Activated CD8-positive, alpha-beta memory T cell treated with anti-CD3 and anti-CD28 coated beads for 48 hours (primary cell): ENCODE results near the gene MED12L.

Experiments
- DNase-seq, 3 experiments: peaks; one replicate each; pipeline ENCODE4 v3.0.0-alpha.2; 2020; ENCODE audit warnings: low read depth in 2 of 3, low spot score in 2 of 3

Gene MED12L

GRCh38 chr3:151133917-151134450 is 48.5 kb downstream of the MED12L start:
- no peak for DNase-seq

DNA sequence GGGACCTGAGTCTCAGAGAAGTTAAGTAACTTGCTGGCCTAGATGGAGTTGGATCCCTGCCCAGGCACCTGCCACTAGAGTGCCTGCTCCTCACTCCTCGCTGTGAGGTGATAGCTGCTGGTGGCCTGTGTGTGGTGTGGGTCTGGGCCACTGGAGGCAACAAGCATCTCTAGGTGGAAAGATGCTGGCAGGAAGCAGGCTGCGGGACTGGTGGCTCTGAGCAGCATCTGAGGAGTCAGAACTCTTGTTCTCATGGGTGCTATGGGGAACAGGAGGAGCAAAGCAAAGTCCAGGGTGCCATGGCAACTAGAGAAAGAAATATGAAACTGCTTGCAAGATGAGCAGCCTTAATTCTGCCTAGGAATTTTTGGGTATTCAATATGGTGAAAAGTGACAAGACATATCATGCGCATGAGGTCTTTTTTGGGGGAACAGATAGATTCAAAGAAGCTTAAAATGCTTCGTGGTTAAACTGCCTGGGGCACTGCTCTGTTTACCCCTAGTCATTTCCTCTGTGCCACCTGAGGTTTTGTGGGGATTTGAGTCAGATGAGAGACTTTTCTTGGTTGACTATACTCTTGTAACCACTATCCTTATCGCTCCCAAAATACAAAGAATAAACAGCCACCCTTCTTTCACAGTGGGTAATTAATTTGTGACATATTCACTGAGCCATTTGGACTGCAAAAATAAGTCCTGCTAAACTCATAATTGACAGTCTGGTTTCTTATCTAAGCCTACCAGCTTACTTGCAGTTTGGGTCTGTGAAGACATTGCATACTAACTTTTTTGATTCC is 50.3 kb downstream of the MED12L start:
- peak in 1 of 3 experiments; percentile 20 for DNase-seq

GRCh38 chr3:151142929-151143328 is 57.5 kb downstream of the MED12L start:
- no peak for DNase-seq

DNA sequence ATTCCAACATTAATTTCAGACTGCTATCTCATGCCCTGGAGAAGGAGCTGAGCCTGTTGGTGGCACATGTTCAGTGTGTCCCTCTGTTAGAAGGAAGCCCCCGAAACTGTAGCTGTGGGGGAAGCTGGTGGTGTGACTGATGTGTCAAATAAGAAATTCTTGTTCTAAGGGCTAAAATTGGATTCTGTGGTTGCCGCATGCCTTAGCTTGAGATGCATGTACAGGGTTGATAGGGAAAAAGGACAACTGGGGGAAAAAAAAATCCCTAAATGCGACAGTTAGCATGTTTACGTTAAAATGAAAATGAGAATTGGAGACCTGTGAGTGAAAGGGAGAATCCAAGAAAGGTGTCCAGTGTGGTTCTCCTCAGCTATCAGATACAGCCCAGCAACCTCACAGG is 58.6 kb downstream of the MED12L start:
- DNase-seq = no peak

DNA sequence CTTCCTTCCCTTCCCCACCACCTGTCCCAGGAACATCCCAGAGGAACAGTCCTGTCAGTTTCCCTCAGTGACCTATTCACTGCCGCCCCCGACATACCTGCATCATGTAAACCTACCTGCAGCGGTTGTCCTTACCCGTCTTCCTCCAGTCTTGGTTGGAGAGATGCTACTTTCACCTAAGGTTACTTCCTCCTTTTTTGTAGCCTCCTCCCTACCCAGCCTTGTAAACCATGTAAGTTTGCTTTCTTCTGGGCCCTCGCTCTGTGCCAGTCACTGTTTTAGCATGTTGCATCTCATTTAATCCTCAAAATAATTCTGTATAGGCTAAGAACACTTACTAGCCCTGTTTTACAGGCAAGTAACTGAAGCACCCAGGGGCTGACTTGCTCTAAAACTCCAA is 59.3 kb downstream of the MED12L start:
- DNase-seq = no peak

- DNase-seq = no peak
Measured at GRCh38 chr3:151145713-151146070, 60.2 kb downstream of the MED12L start.

DNA sequence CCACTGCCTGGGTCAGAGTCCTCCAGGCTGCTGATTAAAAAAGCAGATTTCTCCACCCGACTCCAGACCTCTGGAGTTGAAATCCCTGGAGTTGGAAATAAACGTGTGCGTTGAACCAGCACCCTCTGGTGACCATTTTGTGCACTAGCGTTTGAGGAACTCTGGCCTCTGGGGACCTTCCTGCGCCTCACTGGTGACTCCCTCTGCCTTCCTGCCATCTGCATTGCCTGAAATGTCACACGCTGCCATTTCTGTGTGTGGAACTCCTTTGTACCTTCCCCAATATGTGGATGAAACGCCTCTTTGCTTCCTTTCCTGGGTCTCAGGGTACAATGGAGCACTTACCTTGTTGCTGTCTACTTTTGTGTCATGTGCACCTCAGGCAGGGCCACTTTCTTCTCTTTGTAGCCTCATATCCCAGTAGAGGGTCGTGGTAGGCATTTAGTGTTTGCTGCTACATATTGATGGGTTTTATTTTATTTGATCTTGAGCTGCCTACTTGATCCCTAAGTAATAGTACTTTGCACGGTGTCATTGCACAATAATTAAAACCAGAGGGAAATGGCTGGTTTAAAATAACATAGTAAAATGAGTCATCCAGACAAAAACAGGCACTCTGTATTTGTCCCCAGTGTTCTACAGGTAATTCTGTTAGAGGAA is 60.7 kb downstream of the MED12L start:
- no peak for DNase-seq

- no peak for DNase-seq
Measured at GRCh38 chr3:151146731-151147091, 61.2 kb downstream of the MED12L start.

DNA sequence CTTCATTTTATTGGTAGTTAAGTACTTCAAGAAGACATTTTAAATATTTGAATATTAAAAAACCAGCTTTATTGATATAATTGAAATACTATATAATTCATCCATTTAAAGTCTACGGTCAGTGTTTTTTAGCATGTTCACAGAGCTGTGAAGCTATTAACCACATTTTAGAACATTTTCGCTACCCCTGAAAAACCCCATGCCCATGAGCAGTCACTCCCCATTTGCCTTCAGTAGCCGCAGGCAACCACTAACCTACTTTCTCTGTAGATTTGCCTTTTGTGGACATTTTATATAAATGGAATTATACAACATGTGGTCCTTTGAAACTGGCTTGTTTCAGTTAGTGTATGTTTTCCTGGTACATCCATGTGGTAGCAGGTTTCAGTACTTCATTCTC is 61.8 kb downstream of the MED12L start:
- DNase-seq = no peak

DNA sequence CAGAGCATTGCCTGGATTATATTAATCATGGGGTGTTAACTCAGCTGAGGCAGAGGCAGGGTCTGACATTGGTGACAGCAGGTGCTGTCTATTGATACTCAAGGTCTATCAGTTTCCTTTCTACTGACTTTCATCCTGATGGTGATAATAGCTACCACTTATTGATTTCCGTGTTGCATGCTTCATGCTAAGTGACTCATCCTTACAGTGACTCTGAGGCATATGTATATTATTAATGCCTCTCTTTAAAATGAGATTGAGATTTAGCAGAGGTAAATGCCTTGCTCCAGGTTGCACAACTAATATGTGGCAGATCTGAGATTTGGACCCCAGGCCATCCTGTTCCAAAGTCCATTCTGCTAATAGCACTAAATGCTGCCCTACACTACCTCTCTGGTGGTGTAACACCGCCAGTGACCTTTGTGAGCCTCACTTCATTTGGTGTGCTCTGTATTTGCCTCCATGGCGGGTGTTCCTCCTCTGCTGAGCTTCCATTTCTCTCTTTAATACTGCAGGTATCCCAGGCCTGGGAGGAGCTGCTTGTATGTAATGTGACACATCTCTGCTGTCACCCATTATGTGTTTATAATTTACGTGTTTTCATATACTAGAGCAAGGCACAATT is 67.1 kb downstream of the MED12L start:
- no peak for DNase-seq

GRCh38 chr3:151154566-151154965 is 69.1 kb downstream of the MED12L start:
- DNase-seq = no peak

GRCh38 chr3:151155409-151156128 is 70.1 kb downstream of the MED12L start:
- no peak for DNase-seq

GRCh38 chr3:151156618-151157216 is 71.3 kb downstream of the MED12L start:
- DNase-seq = no peak

DNA sequence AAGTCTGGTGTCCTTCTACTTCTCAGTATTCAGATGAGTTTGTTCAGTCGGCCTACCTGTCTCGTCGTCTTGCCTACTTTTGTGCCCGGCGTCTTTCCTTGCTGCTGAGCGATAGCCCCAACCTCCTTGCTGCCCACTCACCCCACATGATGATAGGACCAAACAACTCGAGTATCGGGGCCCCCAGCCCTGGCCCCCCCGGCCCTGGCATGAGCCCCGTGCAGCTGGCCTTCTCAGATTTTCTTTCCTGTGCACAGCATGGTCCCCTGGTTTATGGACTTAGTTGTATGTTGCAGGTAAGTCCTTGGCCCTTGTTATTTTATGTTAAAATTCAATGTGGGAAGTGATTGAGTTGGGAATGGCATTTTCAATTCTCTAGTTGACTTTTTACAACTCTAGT is 74.3 kb downstream of the MED12L start:
- no peak for DNase-seq

DNA sequence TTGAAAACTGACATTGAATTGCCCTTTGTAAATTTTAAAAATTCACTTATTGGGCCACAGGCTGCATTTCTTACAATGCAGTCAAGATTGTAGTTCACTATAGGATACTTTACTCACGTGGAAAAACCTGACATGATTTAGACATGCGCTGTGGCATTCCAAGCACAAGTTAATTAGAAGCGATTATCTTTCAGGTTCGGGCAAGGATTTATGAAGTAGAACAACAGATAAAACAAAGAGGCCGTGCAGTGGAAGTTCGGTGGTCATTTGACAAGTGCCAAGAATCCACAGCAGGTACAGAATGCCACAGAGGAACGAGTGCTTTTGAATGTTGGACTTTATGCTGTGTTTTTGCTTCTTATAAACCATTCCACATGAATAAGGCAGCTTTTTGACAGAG is 79.8 kb downstream of the MED12L start:
- DNase-seq = no peak

DNA sequence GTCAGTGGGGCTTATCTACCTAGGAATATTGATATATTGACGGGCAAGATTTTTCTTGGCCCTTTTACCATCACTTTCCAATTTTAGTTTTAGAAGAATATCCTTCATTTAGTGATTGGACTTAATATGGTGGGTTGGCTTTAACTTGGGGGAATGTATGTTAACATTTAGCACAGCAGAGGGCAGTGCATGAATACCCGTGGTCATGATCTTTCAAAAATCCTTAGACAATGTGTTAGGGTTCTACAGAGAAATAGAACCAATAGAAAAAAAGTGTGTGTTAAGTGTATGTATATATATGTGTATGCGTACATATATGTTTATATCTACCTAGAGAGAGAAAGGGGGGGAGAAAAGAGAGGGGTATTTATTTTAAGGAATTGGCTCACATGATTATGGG is 80.7 kb downstream of the MED12L start:
- no peak for DNase-seq

DNA sequence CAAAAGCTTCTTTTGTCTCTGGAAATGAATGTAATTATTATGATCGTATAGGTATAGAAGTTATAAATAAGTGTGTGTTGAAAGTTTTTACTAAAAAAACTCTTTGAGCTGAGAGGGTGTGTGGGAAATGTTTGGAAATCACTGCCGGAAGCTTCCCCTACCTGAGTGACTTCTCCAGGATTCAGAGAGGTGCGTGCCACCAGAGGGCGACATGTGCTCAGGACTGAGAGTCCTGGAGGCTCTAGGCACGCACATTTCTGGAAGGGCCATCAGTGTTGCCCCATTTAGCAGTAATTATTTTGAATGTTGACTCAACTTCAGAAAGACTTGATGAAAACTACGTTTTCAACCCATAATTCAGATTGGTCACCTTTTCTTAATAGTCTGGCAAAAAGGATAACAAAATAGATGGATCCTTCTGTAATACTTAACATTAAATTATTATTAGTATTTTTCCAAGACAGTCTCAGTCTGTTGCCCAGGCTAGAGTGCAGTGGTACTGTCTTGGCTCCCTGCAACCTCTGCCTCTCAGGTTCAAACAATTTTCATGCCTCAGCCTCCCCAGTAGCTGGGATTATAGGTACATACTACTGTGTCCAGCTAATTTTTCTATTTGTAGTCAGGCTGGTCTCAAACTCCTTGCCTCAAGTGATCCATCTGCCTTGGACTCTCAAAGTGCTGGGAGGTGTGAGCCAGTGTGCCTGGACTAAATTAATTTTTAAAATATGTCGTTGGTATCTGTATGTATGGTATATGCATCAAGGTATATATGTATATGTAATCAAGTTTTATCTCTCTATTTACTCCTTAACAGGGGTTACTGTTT is 83.0 kb downstream of the MED12L start:
- DNase-seq = peak; percentile 42 to 70 (median 62)

- DNase-seq = no peak
Measured at GRCh38 chr3:151169262-151169947, 83.9 kb downstream of the MED12L start.

GRCh38 chr3:151169948-151170679 is 84.7 kb downstream of the MED12L start:
- peak in 1 of 3 experiments; percentile 27 for DNase-seq
